Measurements from ENCODE around the gene GNG2.

The GNG2 gene

DNA sequence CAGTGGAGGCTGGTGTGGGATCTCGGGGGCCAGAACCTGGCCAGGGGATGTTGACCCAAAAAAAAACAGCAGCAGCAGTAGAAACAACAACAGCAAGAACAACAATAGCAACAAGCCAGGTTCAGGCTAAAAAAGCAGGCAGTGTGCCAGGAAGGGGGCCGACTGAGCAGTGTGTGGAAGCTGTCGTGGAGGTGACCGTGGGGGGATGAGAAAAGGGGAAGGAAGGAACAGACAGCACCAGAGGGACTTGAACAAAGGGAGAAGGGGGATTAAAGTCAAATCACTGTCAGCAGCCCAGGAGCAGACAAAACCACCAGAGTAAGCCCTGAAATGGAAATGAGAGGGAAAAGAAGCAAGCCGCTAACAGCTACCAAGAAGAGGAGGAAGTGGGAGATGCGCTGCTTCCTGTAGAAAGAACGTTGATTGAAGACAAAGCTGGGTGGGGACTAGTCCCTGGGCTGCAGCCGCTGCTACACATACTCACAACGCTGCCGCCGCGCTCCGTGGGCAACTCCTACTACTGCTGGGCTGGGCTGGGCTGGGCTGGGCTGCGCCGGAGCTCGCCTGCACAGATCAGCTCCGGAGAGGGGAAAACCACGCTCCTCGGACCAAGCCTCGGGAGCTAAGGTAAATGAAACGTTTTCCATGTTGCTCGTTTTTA, at the start of gene GNG2:
Gene GNG2, plus strand, starts transcription at position 449 of the 661 bp plus-strand sequence. CDS start 90,067 bp downstream, outside the sequence.
- no peak for DNase-seq (ENCODE audit: low spot score)

DNA sequence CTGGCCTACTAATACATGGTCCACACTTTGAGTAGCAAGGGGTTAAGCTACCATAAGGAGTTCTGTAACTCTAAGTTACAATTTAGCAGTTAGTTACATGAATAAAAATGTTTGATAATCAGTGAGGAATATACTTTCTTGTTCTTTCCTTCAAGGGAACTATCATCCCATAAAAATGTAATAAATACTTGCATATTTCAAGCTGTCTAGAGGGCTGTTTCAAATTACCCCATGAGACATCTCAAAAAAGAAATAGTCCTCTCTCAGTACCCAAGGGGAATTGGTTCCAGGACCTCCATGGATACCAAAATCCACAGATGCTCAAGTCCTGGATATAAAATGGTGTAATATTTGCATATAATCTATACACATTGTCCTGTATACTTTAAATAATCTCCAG, 48.7 kb upstream of the GNG2 start:
- no peak for DNase-seq (ENCODE audit: low spot score)

DNA sequence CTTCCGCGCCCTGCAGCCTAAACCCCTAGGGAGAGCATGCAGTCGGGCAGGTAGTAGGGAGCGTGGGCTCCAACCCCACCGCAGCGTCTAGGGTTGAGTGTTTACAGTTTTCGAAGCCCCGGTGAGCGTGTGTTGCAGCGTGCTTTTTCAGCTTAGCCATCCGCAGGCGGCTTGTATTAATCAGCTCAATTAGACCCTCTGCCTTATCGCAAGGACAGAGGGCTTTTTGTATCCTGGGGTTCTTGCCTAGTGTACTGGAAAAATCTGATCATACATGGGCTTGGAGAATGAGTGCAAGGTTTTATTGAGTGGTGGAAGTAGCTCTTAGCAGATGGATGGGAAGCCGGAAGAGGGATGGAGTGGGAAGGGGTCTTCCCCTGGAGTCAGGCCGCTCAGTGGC, 44.4 kb upstream of the GNG2 start:
- no peak for DNase-seq (ENCODE audit: low spot score)

DNA sequence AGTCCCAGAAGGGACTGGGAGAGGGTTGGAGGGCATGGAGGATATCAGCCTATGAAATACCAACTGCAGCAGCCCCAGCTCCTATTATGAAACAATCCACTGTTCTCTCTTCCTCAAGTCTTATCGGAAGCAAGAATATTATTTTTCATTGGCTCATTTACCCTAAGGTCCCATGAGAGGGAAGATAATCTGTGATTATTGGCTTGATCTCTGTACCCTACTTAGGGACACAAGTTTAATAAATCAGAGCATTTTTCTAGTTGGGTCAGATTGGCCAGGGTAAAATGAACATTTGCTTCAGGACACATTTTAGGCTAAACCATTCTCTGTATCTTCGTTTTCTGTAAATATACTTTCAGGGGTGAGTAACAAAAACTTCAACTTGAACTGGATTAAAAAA, 43.1 kb upstream of the GNG2 start:
- no peak for DNase-seq (ENCODE audit: low spot score)

DNA sequence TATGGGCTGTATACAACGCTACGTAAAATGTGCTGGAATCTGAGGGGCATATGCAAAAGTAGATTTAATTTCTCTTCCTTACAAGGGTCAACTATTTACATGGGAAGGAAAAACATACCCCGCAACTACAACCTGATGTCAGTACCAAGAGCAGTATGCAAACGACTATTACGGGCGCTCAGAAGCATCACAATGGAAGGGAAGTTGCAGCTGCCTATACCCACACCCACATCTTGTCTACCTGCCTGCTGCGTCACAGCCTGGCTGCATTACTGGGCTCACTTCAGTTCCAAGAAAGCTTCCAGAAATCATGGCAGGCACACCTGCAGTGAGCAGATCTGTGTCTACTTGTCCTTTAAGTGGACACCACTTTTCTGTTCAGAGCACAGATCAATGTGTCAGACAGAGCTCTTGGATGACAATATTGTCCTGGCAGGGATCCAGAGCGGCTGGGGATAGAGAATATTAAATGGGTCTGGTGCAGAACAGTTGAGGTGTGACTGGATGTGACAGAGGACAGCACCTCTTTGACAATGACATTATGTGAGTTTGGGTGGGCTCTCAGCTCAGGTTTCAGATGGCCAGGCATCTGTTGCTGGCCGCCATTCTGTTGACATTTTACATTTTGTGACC, 41.5 kb upstream of the GNG2 start:
- no peak for DNase-seq (ENCODE audit: low spot score)

DNA sequence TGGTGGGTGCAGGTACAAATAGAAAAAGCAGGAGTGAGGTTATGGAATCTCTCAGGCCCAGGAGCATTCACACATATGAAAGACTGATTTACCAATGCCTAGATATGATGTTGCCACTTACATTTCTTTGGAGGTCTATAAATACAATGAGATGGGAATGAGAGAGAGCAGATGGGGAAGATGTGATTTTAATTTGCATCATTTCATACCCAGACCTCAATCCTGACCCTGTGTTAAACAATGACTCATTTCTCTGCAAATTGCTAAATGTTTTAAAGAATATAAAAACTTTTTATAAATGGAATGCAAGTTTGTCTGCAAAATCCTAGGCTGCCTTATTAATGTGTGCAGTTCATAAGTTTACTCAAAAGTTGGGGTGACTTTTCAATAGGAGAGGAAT, 38.6 kb upstream of the GNG2 start:
- no peak for DNase-seq (ENCODE audit: low spot score)

- no peak for DNase-seq (ENCODE audit: low spot score)
Observed at GRCh38 chr14:51822499-51822898, 37.9 kb upstream of the GNG2 start.

DNA sequence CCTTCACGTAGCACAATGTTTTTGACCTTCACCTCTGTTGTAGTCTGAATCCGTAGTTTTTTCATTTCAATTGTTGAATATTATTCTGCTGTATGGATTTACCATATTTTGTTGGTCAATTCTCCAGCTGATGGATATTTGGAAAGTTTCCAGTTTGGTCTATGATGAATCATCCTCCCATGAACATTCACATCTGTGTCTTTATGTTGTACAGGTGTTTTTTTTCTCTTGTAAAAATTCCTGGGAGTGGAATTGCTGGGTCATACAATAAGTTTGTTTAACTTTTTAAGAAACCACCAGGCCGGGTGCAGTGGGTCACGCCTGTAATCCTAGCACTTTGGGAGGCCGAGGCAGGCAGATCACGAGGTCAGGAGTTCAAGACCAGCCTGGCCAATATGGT, 36.7 kb upstream of the GNG2 start:
- no peak for DNase-seq (ENCODE audit: low spot score)

GRCh38 chr14:51824191-51824590, 36.2 kb upstream of the GNG2 start:
- no peak for DNase-seq (ENCODE audit: low spot score)

DNA sequence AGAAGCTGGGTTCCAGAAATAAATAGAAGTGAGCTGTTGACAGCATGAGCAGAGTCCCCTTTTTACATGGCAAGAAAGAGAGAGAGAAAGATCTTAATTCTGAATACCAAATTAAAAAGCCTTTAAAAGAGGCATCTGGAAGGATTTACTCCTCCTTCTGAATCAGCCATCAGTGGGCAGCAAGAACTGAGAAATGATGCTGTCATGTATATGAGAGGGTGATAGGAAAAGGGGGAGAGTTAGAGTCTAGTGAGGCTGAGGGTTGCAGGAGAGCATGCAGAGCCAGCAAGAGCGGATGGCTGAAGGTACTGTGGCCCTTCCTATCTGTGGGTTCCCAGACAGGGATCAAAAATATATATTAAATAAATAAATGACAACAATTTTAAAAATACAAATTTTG, 34.5 kb upstream of the GNG2 start:
- DNase-seq (ENCODE audit: low spot score): no peak

GRCh38 chr14:51828017-51828797, 32.2 kb upstream of the GNG2 start:
- peak; percentile 6 for DNase-seq (ENCODE audit: low spot score)

GRCh38 chr14:51834240-51834639, 26.2 kb upstream of the GNG2 start:
- no peak for DNase-seq (ENCODE audit: low spot score)

DNA sequence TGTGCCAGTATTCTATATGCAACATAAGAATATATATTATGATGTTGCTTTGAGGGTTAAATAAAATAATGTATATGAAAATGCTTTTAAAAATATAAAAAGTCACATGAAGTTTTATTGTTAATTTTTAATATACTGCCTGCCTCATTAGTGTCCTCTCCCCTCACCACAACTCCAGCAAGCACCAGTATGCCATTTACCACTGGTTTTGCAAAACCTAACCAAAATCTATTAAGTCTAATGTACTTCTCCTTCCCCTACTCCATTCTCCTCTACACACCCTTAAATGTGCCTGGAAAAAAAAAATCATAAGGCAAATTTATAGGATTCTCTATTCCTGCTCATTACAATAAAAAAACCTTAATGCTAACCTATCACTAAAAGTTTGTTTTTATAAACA, 24.0 kb upstream of the GNG2 start:
- DNase-seq (ENCODE audit: low spot score): no peak

- DNase-seq (ENCODE audit: low spot score): no peak
Observed at GRCh38 chr14:51844081-51844881, 16.1 kb upstream of the GNG2 start.

DNA sequence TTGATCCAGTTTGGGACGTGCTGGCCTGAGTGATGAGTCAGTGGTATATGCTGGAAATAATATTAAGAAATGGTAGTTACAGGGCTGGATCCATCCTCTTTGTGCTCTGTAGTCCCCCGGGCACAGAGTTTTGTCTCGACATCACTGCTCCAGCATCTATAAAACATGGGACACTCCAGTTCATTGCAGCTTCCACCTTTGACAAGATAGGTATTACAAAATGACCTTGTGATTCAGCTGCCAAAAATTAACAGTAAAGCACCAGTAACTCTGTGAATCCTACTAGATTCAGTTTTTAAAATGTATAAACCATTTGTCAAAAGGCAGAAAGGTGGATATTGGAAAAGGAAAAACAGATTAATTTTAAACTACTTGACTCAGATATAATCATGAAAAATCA, 14.6 kb upstream of the GNG2 start:
- DNase-seq (ENCODE audit: low spot score): no peak

DNA sequence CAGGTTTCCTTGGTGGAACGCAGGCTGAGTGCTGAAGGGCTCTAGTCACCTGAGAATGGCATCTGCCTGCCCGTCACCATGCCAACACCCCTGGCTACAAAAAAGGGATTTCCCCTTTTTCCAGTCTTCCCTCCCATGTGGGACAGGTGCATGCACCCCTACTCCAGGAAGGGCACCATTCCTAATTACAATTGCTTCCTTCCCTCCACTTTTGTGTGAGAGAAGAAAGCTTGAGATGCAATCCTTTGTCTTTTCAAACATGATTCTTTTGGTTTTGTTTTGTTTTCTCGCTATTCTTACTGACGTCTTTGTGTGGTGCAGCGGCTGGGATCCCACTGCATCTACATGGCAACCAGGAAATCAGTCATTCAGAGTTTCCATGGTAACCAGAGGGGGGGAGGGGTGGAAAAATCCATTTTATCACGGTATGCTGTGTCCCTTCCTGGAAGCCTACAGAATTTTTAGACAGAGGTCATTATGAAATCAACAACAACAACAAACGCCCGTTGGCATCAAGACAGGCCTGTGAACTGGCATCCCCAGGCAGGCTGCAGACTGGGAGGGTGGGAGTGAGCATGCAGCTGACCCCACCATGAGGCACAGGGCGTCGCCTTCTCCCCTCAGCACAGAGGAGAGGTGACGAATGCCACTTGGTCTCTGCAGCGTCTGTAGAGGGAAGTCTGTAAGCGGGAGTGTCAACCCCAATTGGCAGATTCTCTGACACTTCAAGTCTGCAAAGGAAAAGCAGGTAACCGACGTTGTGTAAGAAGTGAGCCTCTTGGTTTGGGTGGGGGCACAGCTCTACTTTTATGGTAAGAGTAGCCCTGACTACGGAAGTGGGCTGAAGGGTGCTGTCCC, 13.6 kb upstream of the GNG2 start:
- DNase-seq (ENCODE audit: low spot score): no peak

DNA sequence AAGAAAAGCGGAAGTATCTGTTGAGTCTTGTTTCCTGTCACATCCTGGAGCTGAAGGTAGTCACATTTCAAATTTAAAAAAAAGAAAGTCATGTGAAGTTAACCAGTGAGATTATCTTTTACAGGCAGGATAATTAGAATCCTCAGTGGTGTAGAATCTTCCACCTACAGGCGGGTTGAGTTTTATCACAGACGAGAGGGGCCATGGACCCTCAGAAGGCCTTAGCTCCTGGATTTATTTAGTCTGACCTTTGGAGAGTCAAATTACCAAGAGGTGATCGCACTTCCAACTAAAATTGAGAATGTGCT, 13.0 kb upstream of the GNG2 start:
- DNase-seq (ENCODE audit: low spot score): no peak

DNA sequence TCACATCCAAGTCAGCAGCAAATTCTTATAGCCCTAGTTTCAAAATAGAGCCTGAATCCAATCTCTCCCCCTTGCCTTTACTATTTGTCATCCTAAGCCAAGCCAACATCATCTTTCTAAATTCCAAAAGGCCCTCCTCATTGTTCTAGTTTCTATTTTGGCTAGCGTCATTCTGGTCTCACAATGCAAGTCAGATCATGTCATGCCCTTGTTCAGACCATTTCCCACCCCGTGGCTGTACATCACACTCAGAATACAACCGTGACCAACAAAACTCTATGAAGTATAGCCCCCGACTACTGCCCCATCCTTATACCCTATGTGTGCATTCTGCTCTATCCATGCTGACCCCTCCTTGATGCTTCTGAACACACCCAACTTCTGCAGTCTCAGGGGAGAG, 12.3 kb upstream of the GNG2 start:
- no peak for DNase-seq (ENCODE audit: low spot score)

DNA sequence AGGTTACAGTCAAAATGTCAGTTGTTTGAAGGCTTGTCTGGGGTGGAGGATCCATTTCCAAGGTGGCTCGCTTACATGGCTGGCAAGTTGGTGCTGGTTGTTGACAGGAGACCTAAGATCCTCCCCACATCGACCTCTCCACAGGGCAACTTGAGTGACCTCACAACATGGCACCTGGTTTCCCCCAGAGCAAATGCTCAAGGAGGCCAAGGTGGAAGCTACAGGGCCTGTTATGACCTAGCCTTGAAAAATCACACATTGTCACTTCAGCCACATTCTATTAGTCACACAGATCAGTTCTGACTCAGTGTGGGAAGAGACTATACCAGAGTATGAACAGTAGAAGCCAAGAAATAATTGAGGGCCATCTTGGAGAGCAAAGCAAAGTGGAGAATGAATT, 11.3 kb upstream of the GNG2 start:
- peak; percentile 42 for DNase-seq (ENCODE audit: low spot score)

DNA sequence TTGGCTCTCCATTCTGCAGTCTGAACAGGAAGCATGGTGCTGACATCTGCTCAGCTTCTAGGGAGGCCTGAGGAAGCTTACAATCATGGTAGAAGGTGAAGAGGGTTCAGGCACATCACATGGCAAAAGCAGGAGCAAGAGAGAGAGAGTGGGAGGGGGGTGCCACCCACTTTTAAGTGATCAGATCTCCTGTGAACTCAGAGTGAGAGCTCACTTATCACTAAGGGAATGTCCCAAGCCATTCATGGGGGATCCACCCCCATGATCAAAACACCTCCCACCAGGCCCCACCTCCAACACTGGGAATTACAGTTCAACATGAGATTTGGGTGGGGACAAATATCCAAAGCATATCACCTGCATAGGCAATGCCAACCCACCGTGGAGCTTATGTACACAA, 9.8 kb upstream of the GNG2 start:
- DNase-seq (ENCODE audit: low spot score): no peak

- DNase-seq (ENCODE audit: low spot score): no peak
Observed at GRCh38 chr14:51852541-51852940, 7.9 kb upstream of the GNG2 start.

DNA sequence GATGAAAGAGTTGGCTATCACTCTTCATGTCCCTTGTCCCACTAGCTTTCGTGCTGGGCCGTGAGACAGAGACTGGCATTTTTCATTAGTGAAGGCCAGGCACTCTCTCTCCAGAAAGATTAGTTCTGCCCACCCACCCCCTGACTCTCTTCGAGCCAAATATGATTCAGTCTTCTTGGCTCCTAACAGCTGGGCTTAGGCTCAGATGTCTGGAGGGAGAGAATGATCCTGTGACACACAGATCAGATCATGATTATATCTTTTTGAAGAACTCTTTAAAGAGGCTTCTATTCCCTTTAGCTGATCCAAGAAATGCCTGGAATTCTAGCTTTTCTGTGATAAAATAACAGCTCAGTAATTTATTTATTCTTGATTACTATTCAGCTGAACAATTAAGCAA, 5.2 kb upstream of the GNG2 start:
- no peak for DNase-seq (ENCODE audit: low spot score)
